Islet of Langerhans (tissue), 1 donor: ENCODE measurements around the gene NFE2L2.
A peak's percentile ranks its signal among the peaks of the same experiment; 100 is the strongest.
"Not testable (repeated sequence)": the region's sequence is repeated elsewhere in the genome, so short reads cannot be mapped to it uniquely, and the experiment has no call there.

Source experiments
- FAIRE-seq: peaks from one replicate; lab custom pipeline; 2011; peaks lifted over from hg19 to GRCh38; lab: Jason Lieb, UNC

NFE2L2 gene

DNA sequence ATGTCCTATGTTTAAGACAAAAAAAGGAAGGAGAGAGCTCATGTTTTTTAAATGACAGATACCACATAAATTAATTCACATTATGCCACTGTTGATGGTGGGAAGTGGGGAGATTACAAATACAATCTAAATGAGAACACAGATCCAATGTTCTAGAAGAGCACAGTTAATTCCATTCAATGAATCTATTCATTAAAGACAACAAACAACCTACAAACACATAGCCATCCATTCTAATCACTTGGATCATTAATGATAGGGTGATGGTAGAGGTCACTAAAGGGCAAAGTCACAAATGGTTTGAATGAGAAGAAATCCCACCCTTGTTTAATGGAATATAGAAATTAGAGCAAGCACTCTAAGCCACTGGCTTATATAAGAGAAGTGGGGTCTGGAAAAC lies 30.3 kb downstream of the NFE2L2 start:
- no peak for FAIRE-seq

DNA sequence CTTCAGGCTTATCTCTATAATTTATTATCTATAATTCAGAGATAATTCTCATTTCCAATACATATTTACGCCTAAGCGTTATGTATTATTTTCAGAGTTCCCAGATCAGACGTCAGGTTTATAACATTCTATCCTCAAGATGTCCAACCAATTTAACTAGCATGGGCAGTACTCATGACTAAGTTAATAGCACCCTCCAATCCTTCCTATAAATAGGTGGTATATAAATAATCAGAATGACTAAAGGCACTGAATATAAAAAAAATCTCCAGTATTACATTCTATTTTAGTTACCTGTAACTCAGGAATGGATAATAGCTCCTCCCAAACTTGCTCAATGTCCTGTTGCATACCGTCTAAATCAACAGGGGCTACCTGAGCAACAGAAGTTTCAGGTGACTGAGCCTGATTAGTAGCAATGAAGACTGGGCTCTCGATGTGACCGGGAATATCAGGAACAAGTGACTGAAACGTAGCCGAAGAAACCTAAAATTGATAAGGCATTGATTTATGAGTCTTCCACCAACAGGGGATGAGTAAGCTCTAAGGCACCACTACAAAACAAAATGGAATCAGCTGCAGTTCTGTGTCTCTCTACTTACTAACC lies 32.3 kb downstream of the NFE2L2 start:
- no peak for FAIRE-seq

GRCh38 chr2:177231270-177231669 lies 33.3 kb downstream of the NFE2L2 start:
- no peak for FAIRE-seq

DNA sequence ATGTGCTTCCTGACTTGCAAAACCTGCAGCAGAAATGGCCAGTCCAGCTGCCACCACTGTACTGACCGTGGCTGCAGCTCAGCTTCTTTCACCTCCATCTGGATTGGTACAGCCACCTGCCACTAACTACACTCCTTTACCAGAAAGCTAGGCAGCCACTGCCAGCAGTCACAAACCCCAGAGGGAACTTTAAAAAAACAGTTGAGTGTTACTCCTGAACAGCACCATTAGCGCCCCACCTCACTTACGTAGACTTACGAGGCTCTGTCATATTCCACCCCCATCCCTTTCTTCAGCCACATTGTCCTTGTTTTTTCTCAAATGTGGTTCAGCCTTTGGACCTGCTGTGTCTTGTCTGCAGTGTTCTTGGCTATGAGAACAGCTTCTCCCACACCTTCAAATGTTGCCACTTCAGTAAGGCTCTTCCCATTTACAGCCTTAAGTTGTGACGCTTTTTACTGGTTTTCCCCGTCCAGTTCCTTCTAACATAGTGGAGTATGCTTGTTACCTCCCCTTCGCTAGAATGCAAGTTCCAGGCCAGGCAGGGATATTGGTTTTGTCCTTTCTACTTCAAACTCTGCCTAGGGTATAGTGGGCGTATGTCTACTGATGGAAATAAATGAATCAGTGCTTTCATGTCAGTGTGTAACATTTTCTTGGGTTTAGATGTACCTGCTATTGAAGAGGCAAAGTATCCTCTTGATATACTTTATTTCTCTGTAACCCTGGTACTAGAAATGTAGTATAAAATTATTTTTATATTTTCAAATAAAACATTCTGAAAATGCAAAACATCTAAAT lies 34.9 kb downstream of the NFE2L2 start:
- peak; percentile 66 for FAIRE-seq

- FAIRE-seq = no peak
Observed at GRCh38 chr2:177225965-177226360, 38.6 kb downstream of the NFE2L2 start.

DNA sequence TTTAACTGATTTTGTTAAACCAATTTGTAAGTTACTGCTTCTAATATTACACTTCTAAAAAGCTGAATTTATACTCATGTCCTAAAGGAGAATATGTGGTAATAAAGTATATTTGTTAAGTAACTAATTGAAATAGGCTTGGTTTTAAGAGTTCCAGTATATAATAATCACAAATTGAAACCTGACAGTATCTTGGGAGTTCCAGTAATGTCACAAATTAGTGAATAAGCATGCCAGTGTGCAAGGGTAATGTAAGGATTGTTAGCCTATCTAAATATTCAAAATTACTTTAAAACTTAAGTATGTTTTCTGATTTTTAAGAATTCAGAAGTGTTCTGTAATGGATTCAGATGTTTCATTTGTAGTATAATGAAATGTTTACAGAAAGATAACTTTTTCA lies 41.1 kb downstream of the NFE2L2 start:
- not testable (repeated sequence) for FAIRE-seq

- FAIRE-seq = no peak
Observed at GRCh38 chr2:177221970-177222369, 42.6 kb downstream of the NFE2L2 start.

GRCh38 chr2:177221534-177221933 lies 43.0 kb downstream of the NFE2L2 start:
- no peak for FAIRE-seq

DNA sequence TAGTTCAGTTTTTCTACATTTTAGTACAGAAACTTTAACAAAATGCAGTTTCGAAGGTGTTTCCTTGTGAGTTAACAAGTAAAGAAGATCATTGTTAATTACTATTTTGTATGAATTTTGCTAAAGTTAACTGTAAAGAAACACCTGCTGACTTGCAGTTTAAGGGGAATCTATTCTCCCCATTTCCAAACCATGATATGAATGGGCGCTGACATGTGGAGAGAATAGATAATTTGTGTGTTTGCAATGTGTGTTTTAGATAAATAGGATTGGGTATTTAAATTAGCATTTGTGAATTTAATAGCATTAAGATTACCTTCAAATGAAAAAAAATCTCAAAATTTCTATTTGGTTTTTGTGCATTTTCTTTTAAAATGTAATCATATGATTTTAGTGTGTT lies 44.7 kb downstream of the NFE2L2 start:
- not testable (repeated sequence) for FAIRE-seq

GRCh38 chr2:177217247-177217843 lies 47.2 kb downstream of the NFE2L2 start:
- no peak for FAIRE-seq

- no peak for FAIRE-seq
Observed at GRCh38 chr2:177212891-177213856, 51.4 kb downstream of the NFE2L2 start.

DNA sequence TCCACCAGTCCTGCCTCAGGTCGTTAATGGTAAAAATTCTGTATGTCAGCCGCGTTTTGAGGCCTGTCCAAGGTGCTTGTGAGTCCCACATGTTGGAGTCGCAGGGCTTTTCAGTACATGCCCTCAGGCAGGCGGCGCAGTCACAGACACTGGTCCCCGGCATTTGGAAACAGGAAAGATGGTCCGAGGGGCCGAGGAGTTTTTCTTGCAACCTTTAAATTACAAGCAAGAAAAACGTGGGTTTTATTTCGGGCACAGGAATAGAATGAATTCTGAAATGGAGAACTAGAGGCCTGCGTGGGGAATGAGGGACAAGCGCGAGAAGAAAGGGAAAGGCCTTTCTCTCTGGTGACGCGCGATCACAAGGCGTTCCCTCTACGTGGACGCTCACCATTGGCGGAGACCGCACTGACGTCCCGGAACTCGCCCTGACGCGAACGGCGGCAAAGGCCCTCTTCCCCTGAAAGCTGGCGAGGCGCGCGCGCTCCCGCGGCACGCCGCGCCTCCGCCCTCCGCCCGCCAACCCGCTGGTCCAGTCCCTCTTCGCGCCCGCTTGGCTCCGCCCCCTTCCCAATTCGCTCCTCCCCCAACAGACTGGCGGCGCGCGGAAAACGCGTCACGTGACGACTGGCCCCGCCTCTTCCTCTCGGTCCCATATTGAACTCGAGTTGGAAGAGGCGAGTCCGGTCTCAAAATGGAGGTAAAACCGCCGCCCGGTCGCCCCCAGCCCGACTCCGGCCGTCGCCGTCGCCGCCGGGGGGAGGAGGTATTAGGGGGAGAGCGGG lies 52.2 kb downstream of the NFE2L2 start, which contains the start of gene HNRNPA3:
TSS of gene HNRNPA3 (plus strand) at position 689 of the 785 bp plus-strand sequence. CDS start at position 695, 6 bp downstream.
- FAIRE-seq = peak; percentile 21

DNA sequence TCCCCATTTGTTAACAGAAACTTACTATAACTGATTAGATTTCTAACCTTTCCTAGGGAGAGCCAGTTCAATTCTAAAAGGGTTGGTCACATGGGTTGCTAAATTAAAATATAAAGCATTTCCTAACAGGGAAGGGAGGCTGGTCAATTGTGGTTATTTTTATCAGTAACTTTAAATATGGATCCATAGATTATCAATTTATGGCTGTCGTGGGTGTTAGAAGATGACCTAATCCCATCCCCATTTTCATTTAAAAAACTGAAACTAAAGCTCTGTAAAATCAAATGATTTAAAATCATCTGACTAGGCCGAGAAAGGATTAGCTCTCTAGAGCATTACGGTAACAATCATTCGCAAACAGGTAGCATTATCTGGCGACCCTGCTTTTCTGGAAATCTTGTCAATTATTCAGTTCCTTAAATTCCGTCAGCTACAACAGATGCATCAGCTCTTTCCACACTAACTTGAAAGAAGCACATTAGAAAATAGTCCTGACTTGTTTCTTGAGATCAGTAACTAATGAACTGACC lies 52.9 kb downstream of the NFE2L2 start:
- FAIRE-seq = peak; percentile 53

- FAIRE-seq = no peak
Observed at GRCh38 chr2:177211169-177211568, 53.4 kb downstream of the NFE2L2 start.

GRCh38 chr2:177207101-177207500 lies 57.4 kb downstream of the NFE2L2 start:
- FAIRE-seq = no peak

DNA sequence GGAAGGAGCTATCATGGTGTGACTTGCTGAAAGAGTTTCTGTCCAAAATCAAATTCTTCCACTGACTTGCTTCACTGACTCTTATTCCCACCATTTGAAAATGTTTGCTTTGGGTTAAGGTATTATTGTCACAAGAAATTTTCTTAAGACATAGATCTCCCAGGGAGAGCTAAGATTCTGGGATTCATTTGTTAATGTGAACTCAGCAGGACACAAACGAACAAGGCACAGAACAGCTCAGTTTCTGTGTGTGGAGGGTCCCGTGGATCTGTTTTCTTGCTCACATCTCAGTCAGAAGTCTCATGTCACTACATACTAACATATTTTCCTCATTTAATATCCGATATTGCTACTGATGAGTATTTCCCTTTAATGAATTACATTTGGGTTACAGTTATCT lies 60.1 kb downstream of the NFE2L2 start:
- FAIRE-seq = no peak

DNA sequence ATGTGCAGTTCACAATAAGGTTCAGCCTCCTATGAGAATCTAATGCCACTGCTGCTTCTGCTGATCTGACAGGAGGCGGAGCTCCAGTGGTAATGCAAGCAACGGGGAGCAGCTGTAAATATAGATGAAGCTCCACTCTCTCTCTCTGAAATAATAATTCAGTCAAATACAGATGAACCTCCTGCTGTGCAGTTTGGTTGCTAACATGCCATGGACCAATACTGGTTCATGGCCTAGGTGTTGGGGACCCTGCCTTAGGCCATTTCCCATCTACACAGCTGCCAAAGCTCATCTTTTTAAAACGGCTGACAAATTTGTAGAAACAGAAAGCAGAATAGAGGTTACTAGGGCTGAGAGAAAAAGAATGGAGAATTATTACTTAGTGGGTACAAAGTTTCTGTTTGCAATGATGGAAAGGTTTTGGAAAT lies 62.6 kb downstream of the NFE2L2 start:
- FAIRE-seq = no peak

- not testable (repeated sequence) for FAIRE-seq
Observed at GRCh38 chr2:177200419-177200818, 64.1 kb downstream of the NFE2L2 start.

GRCh38 chr2:177195194-177195593 lies 69.3 kb downstream of the NFE2L2 start:
- FAIRE-seq = no peak

DNA sequence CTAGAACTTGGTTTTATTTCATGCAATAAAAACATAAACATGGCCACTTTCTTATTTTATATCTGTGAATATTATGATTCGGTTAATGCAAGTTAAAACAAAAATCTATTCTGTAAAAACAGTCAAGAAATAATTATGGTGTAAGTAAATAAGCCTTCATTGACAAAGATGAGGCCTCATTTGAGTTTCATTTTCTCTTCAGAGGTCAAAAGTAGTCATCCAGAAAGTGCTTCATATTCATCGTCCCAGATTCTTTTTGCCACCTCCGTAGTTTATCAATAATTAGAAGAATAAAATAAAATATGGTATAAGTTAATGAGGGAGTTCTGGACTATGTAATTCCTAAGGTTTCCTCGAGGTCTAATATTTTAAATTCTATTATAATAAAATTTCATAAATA lies 71.3 kb downstream of the NFE2L2 start:
- FAIRE-seq = no peak

DNA sequence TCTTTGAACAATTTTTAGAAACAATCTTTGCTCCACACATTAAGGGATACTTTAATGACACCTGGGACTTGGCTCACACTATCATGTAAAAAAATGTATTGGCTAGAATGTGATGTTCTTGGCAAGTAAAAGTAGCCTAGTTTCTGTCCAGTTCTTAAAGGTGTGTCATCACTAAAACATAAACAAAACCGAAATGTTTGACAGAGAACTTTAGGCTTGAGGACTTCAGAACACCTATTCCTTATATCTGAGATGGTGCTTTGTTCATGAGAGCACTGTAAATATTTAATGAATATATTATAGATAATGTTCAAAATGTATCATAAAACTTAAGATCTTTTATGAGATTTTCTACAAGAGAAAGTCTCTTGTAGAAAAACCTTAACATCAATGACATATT lies 71.7 kb downstream of the NFE2L2 start:
- FAIRE-seq = no peak
